Measurements from ENCODE around the gene PAPSS1. TPM values are rescaled to one million over a fixed set of nuclear protein-coding genes. Genes with fewer than 3 reads are reported as not detected.
A peak's percentile ranks its signal among the peaks of the same experiment; 100 is the strongest.

Gene PAPSS1
- total and polyA plus RNA-seq, 9 of the 15 experiments (the other 6 are each of a cell fraction or from before 2014, with no cell fraction given): 21.1 to 53.9 (median 41.9) TPM

DNA sequence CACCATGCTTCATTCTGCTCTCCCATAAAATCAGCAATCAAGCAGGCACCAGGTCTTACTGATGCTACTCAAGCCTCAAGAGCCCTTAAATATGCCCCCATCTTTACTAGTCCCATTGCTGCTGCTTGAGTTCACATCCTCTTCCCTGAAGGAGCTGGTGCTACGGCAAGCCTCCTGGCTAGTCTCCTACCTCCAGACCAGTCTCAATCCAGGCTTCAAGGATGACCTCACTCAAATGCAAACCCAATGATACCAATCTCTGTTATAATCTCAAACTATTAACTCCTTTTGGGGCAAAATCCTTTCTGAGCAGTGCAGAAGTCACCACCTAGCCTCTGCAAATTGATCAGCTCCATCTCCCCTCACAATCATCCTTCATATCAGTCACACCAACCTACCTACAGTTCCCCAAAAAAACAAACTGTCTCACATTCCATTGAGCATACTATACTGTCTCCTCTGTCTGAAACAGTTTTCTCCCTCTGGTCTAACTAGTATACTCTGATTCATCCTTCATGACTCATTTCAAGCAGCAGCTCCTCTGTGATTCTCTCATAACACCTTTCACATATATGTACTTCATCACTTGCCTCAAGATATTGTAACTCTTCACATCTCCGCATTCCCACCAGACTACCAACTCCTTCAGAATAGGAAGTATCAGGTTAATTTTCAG lies 30.0 kb downstream of the PAPSS1 start:
- H3K4me3 ChIP-seq: no peak overlapping the region
- in situ Hi-C loops (cut with MboI): no loop called here
- CTCF ChIA-PET (ENCODE audit: low intra/inter-chr PET ratio): interaction anchor here (0.6 kb wide), 2 partner anchors 32 to 479 kb away, joined by 4 to 5 read pairs; partner anchors contain the start of gene LEF1
- no peak overlapping the region for H3K9ac ChIP-seq (ENCODE audit: insufficient read depth in 1 of 2, low read depth in 2 of 2, low read length in 2 of 2)
- FAIRE-seq (no peak), ATAC-seq (no peak), DNase-seq (ENCODE audit: extremely low read depth in 1 of 4, low spot score in 3 of 4) (no peak)
- BruUV-seq (replicated peaks): no TSS peak
- peaks cover 14% of the 10 kb centered on the region; the same call in 2 of the 3 replicates for H3K36me3 ChIP-seq (ENCODE audit: control insufficient read depth, insufficient read depth, low read length)
- H2AFZ ChIP-seq (ENCODE audit: low read depth, low read length): no peak overlapping the region
- no peaks in the 10 kb centered on the region for H3K27me3 ChIP-seq (ENCODE audit: control insufficient read depth in 2 of 2, insufficient read depth in 2 of 2, low read length in 2 of 2)
- TF ChIP-seq KDM5B (IDR thresholded peaks at IDR 0.05; ENCODE audit: insufficient replicate concordance, low read depth, low read length): no peak
- TF ChIP-seq ATF3 (IDR thresholded peaks at IDR 0.05): peak; percentile 51
- TF ChIP-seq ATF3 (CRISPR knock-in tag; conservative IDR thresholded peaks at IDR 0.05): no peak
- H3K9me1 ChIP-seq (ENCODE audit: control insufficient read depth, insufficient read depth, low read length): no peaks in the 10 kb centered on the region
- no peaks in the 10 kb centered on the region for H3K79me2 ChIP-seq (ENCODE audit: control insufficient read depth, insufficient read depth, low read length)
- H3K27ac ChIP-seq (ENCODE audit: extremely low read depth, low read depth, low read length): no peak overlapping the region
- intact Hi-C loops (cut with micrococcal nuclease): no loop called here
- POLR2A ChIA-PET: no interaction called here
- no peaks in the 10 kb centered on the region for H4K20me1 ChIP-seq (replicated peaks; ENCODE audit: control insufficient read depth, insufficient read depth, low read length)
- no peaks in the 10 kb centered on the region for H3K9me3 ChIP-seq (replicated peaks; ENCODE audit: control insufficient read depth, insufficient read depth, low read depth, low read length)
- no peak overlapping the region for H3K4me2 ChIP-seq (ENCODE audit: insufficient read depth, low read length)
- peaks cover 0 to 11% of the 10 kb centered on the region in 2 experiments; a peak in 2 of 5 replicates for H3K4me1 ChIP-seq (replicated peaks in 1 of 2; ENCODE audit: control insufficient read depth in 2 of 2, insufficient read depth in 2 of 2, low read length in 2 of 2)
- WGBS (ENCODE audit: insufficient coverage, low coverage, missing lambda C conversion rate): 84% methylated on average over 2 of the region's 2 CpGs

GRCh38 chr4:107688421-107688820 lies 31.6 kb downstream of the PAPSS1 start:
- ChIA-PET CTCF (ENCODE audit: low intra/inter-chr PET ratio) (no interaction called here), POLR2A (interaction anchor here (0.6 kb wide), 1 partner anchor 708 kb away, joined by 3 read pairs; no protein-coding TSS in a partner anchor)
- H3K9ac ChIP-seq (ENCODE audit: insufficient read depth in 1 of 2, low read depth in 2 of 2, low read length in 2 of 2): no peak overlapping the region
- FAIRE-seq (no peak), ATAC-seq (no peak), DNase-seq (ENCODE audit: extremely low read depth in 1 of 4, low spot score in 3 of 4) (no peak)
- H2AFZ ChIP-seq (ENCODE audit: low read depth, low read length): no peak overlapping the region
- H3K27ac ChIP-seq (ENCODE audit: extremely low read depth, low read depth, low read length): no peak overlapping the region
- no TSS peak for BruUV-seq (replicated peaks)
- in situ Hi-C loops (cut with MboI) (no loop called here), intact Hi-C loops (cut with micrococcal nuclease) (no loop called here)
- H3K79me2 ChIP-seq (ENCODE audit: control insufficient read depth, insufficient read depth, low read length): no peaks in the 10 kb centered on the region
- no peaks in the 10 kb centered on the region for H3K9me1 ChIP-seq (ENCODE audit: control insufficient read depth, insufficient read depth, low read length)
- H3K4me2 ChIP-seq (ENCODE audit: insufficient read depth, low read length): no peak overlapping the region
- H4K20me1 ChIP-seq (replicated peaks; ENCODE audit: control insufficient read depth, insufficient read depth, low read length): no peaks in the 10 kb centered on the region
- H3K4me1 ChIP-seq (replicated peaks in 1 of 2; ENCODE audit: control insufficient read depth in 2 of 2, insufficient read depth in 2 of 2, low read length in 2 of 2): peaks cover 0 to 3% of the 10 kb centered on the region in 2 experiments; a peak in 2 of 5 replicates
- no peaks in the 10 kb centered on the region for H3K9me3 ChIP-seq (replicated peaks; ENCODE audit: control insufficient read depth, insufficient read depth, low read depth, low read length)
- TF ChIP-seq TAF15 (IDR thresholded peaks at IDR 0.05; ENCODE audit: low read depth, low read length): no peak
- TF ChIP-seq NBN (IDR thresholded peaks at IDR 0.05; ENCODE audit: low read depth): no peak
- TF ChIP-seq RHOXF2B (CRISPR knock-in tag; conservative IDR thresholded peaks at IDR 0.05): no peak
- no peak for TF ChIP-seq FUS (optimal IDR thresholded peaks at IDR 0.05; ENCODE audit: low read depth, low read length)
- TF ChIP-seq ZNF165 (CRISPR knock-in tag; IDR thresholded peaks at IDR 0.05; ENCODE audit: borderline replicate concordance): no peak
- no peak for TF ChIP-seq ZNF778 (CRISPR knock-in tag; IDR thresholded peaks at IDR 0.05)
- TF ChIP-seq KAT8 (IDR thresholded peaks at IDR 0.05; ENCODE audit: low read depth): no peak
- TF ChIP-seq ELK3 (CRISPR knock-in tag; IDR thresholded peaks at IDR 0.05): no peak
- no peak for TF ChIP-seq KLF1 (tag; IDR thresholded peaks at IDR 0.05)
- no peak for TF ChIP-seq ZNF24 (IDR thresholded peaks at IDR 0.05)
- no peak for TF ChIP-seq TCF7 (IDR thresholded peaks at IDR 0.05; ENCODE audit: borderline replicate concordance)
- 21% methylated on average over 1 of the region's 1 CpG for WGBS (ENCODE audit: insufficient coverage, low coverage, missing lambda C conversion rate)
- H3K27me3 ChIP-seq (ENCODE audit: control insufficient read depth in 2 of 2, insufficient read depth in 2 of 2, low read length in 2 of 2): no peaks in the 10 kb centered on the region
- peaks cover 10% of the 10 kb centered on the region; the same call in 1 of the 3 replicates for H3K36me3 ChIP-seq (ENCODE audit: control insufficient read depth, insufficient read depth, low read length)
- no peak overlapping the region for H3K4me3 ChIP-seq

Measured in K562 (cell line).